GM18858 (cell line): Measurements from ENCODE around the gene AQP6.

Experiments
- ATAC-seq: cut with Tn5 transposase; IDR thresholded peaks from one replicate; pipeline ENCODE4 v1.9.1; 2021; ENCODE audit not compliant: unreplicated experiment

Gene AQP6, protein sequence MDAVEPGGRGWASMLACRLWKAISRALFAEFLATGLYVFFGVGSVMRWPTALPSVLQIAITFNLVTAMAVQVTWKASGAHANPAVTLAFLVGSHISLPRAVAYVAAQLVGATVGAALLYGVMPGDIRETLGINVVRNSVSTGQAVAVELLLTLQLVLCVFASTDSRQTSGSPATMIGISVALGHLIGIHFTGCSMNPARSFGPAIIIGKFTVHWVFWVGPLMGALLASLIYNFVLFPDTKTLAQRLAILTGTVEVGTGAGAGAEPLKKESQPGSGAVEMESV

GRCh38 chr12:49972641-49973360 is at the start of gene AQP6:
TSS of gene AQP6 (plus strand) at chr12:49972947. CDS start at chr12:49973174, 227 bp downstream.
- no peak for ATAC-seq

GRCh38 chr12:49923035-49923644 is 49.6 kb upstream of the AQP6 start:
- no peak for ATAC-seq

DNA sequence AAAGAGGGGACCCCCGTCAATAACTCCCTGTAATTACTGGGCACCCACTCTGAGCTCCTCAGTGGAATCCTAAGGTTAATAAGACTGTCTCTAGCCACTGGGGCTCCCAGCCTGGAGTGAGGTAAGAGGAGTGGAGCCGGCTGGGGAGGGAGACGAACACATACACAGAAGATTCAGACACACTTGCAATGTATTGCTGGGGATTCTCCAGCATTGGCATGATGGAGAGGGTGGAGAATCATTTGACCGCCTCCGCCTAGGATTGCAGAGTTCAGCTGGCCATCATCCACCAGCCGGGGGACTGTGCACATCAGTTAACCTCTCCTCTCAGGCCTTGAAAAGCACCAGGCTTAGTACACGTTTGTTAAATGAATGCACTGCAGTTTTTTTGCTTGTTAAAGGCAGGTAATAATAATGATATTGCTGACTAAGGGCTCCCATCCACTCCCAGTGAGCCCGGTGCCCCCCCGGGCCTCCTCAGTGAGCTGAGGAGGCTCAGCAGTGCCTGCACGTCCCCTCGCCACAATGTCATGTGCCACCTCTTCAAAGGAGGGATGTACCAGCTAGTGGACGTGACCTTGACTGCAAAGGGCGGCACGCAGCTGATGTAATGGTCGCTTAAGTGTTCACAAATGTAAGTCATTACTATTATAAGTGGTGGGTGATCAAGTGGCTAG is 48.7 kb upstream of the AQP6 start:
- ATAC-seq: no peak

DNA sequence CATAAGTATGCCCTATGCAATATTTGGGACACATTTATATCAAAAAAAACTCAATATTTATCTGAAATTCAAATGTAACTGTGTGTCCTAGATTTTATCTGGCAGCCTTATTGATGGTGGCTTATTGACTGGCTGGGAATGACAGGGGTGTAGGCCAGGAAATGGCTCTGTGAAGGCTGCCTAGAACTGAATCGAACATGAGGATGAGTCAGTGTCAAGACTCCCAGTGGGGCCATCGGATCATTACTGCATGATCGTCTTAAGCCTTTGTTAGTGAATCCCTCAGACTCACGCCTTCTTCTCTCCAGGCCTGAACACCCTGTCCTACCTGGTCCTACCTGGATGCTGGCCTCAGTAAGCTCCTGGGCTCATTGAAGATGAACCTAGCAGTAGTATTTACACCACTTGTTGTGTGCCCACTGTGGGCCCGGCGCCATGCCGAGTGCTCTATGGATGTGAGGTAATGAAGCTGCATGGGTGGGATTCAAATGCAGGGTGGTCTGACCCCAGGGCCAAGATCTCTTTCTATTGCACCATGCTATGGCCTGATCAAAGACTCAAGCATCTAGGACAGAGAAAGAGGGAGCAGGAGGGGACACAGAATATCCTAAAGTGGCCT is 48.0 kb upstream of the AQP6 start:
- no peak for ATAC-seq

DNA sequence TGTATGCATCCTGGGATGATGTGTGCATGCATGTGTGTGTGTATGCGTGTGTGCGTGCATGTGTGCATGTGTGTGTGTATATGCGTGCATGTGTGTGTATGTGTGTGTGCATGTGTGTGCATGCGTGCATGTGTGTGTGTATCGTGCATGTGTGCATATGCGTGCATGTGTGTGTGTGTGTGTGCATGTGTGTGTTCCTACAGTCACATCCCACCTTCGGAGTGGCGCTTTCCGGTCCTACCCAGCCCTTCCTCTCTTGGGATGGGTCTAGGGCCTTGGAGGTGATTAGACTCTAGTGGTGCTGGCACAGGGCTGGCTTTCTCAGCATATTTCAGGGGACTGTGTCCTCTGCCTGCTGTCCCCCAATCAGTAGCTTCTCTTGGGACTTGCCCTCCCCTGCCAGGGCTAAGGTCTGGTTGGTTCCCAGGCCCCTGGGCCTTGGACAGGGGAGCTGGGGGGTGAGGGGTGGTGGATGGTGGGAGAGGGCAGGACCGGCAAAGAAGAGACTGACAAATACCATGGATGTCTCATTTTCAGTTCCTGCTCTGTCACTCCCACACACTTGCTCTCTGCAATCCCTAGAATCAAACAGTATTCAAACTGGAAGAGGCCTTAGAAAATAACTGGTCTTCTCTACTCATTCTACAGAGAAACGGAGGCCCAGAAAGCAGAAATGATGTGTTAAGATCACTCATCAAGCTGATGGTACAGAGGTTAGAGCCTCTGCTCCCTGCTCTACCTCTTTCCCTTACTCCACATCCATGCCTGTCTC is 47.1 kb upstream of the AQP6 start:
- ATAC-seq: no peak

DNA sequence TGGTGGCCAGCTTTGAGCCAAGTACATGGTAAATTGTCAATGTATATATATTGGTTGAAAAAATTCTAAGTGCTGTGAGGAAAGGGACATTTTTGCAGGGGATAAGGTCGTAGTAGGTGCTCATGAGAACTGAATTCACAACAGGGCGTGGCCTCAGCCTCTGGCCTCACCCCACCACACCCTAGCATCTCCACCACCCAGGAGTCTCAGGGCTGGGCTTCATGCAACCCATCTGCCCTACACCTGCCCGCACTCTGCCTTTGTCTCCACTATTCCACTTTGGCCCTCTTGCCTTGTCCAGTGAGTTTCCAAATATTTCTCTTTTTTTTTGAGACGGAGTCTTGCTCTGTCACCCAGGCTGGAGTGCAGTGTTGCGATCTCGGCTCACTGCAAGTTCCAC is 44.3 kb upstream of the AQP6 start:
- ATAC-seq: no peak

- no peak for ATAC-seq
These were observed 43.2 kb upstream of the AQP6 start for GRCh38 chr12:49929581-49929980.

DNA sequence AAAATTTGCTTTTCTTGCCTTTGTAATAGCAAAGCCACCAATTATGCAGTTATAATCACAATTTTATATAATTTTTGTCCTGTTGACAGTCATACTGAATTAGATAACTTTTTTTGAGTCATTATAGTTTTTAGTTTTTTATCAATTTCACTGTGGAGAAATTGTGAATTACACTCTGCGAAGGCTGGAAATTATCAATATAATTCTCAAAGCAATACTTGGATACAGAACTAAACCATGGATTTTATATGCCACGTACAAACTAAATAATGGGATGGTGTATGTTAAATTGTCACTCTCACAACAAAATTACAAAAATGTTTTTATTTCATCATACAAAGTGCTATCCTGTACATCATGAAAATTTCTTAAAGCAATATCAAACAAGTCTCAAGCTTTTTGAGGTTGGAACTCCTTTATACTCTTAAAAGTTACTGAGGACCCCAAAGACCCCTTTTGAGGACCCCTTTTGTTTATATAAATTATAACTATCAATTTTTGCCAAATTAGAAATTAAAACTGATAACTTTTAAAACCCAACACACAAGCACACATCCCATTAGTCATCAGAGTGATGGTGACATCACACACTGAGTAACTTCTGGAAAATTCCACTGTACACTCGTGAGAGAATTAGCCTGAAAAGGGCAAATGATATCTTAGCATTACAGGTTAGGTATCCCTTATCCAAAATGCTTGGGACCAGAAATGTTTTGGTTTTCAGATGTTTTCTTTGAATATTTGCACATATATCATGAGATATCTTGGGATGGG is 42.0 kb upstream of the AQP6 start:
- no peak for ATAC-seq

GRCh38 chr12:49932023-49932422 is 40.7 kb upstream of the AQP6 start:
- ATAC-seq: no peak

DNA sequence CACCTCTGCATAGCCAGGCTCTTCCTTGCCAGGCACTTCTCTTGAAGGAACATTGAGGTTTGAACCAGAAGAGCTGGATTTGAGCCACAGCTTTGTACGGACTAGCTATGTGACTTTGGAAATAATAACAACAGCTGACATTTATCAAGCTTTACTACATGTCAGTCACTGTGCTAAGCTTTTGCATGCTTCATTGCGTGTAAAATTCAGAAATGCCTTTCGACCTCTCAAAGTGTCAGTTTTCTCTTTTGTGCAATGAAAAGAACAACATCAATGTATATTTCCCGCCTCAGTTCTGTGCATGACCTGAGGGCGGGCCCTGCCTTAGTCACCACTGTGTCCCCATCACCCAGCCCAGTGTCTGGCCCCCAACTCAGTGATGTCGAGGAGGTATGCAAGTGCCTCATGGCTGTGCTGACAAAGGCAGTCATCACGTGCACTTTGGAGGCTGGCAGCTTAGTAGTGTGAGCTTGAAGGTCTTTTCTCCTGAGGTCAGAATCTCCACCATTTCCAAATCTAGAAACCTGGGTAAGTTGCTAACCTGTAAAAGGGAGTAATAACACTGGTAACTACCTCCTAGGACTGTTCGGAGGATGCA is 40.1 kb upstream of the AQP6 start:
- no peak for ATAC-seq

- ATAC-seq: no peak
These were observed 39.0 kb upstream of the AQP6 start for GRCh38 chr12:49933796-49934195.

- ATAC-seq: no peak
These were observed 38.2 kb upstream of the AQP6 start for GRCh38 chr12:49934505-49934904.

- no peak for ATAC-seq
These were observed 35.8 kb upstream of the AQP6 start for GRCh38 chr12:49936925-49937324.

GRCh38 chr12:49937639-49938300 is 35.0 kb upstream of the AQP6 start:
- no peak for ATAC-seq

- ATAC-seq: no peak
These were observed 33.4 kb upstream of the AQP6 start for GRCh38 chr12:49939307-49939706.

- no peak for ATAC-seq
These were observed 33.0 kb upstream of the AQP6 start for GRCh38 chr12:49939707-49940106.

- ATAC-seq: no peak
These were observed 30.9 kb upstream of the AQP6 start for GRCh38 chr12:49941556-49942511.

- no peak for ATAC-seq
These were observed 30.2 kb upstream of the AQP6 start for GRCh38 chr12:49942512-49942893.
